Islet precursor cell (in vitro differentiated cells): ENCODE results near the gene MED13L.

ENCODE experiments used
- DNase-seq: peaks from one replicate; pipeline ENCODE4 v3.0.0-alpha.2; 2018

Gene MED13L

GRCh38 chr12:116074686-116075085 lies 202.8 kb downstream of the MED13L start:
- DNase-seq, result no peak

- no peak for DNase-seq
Observed at GRCh38 chr12:116071555-116072230, 205.8 kb downstream of the MED13L start.

- DNase-seq, result no peak
Observed at GRCh38 chr12:116070444-116070843, 207.0 kb downstream of the MED13L start.

- no peak for DNase-seq
Observed at GRCh38 chr12:116069943-116070342, 207.6 kb downstream of the MED13L start.

GRCh38 chr12:116068853-116069252 lies 208.6 kb downstream of the MED13L start:
- no peak for DNase-seq

GRCh38 chr12:116068371-116068770 lies 209.1 kb downstream of the MED13L start:
- no peak for DNase-seq

GRCh38 chr12:116067892-116068291 lies 209.6 kb downstream of the MED13L start:
- DNase-seq, result no peak

- no peak for DNase-seq
Observed at GRCh38 chr12:116066381-116067230, 210.9 kb downstream of the MED13L start.

GRCh38 chr12:116065606-116066005 lies 211.9 kb downstream of the MED13L start:
- no peak for DNase-seq

- DNase-seq, result no peak
Observed at GRCh38 chr12:116064493-116064892, 213.0 kb downstream of the MED13L start.

- no peak for DNase-seq
Observed at GRCh38 chr12:116062698-116063097, 214.8 kb downstream of the MED13L start.

- DNase-seq, result no peak
Observed at GRCh38 chr12:116060764-116061163, 216.7 kb downstream of the MED13L start.

GRCh38 chr12:116059904-116060303 lies 217.6 kb downstream of the MED13L start:
- no peak for DNase-seq

GRCh38 chr12:116058574-116058973 lies 218.9 kb downstream of the MED13L start:
- DNase-seq, result no peak

GRCh38 chr12:116057356-116057755 lies 220.1 kb downstream of the MED13L start:
- no peak for DNase-seq

- DNase-seq, result no peak
Observed at GRCh38 chr12:116055895-116056607, 221.4 kb downstream of the MED13L start.

- DNase-seq, result no peak
Observed at GRCh38 chr12:116054280-116054679, 223.2 kb downstream of the MED13L start.

GRCh38 chr12:116053479-116054200 lies 223.9 kb downstream of the MED13L start:
- DNase-seq, result no peak

- DNase-seq, result no peak
Observed at GRCh38 chr12:116050275-116050674, 227.2 kb downstream of the MED13L start.

- no peak for DNase-seq
Observed at GRCh38 chr12:116048879-116049278, 228.6 kb downstream of the MED13L start.

GRCh38 chr12:116046039-116046438 lies 231.5 kb downstream of the MED13L start:
- DNase-seq, result no peak

- no peak for DNase-seq
Observed at GRCh38 chr12:116045150-116045549, 232.3 kb downstream of the MED13L start.
